ENCODE measurements around the gene CHMP6. TPM values are rescaled to one million over a fixed set of nuclear protein-coding genes. Genes with fewer than 3 reads are reported as not detected.

The CHMP6 gene
- total RNA-seq, 1 donor from 2014 or later, result 27.8 TPM

GRCh38 chr17:80957461-80957941 is 34.1 kb upstream of the CHMP6 start:
- no peaks in the 10 kb centered on the region for H3K9me3 Mint-ChIP-seq (ENCODE audit: low read depth)
- DNase-seq (ENCODE audit: low spot score, unreplicated experiment), result no peak
- no peak overlapping the region for H3K27ac Mint-ChIP-seq
- H3K4me1 Mint-ChIP-seq (ENCODE audit: low read depth), result no peaks in the 10 kb centered on the region
- H3K4me3 Mint-ChIP-seq (ENCODE audit: low read depth), result no peak overlapping the region
- no peaks in the 10 kb centered on the region for H3K27me3 Mint-ChIP-seq
- no peak for TF ChIP-seq CTCF (IDR thresholded peaks at IDR 0.05; ENCODE audit: unreplicated experiment)
- peaks cover 7% of the 10 kb centered on the region for H3K36me3 Mint-ChIP-seq (ENCODE audit: insufficient read depth)

- Mint-ChIP-seq H3K27ac (no peak overlapping the region), H3K9me3 (ENCODE audit: low read depth) (no peaks in the 10 kb centered on the region), H3K27me3 (no peaks in the 10 kb centered on the region), H3K4me1 (ENCODE audit: low read depth) (no peaks in the 10 kb centered on the region), H3K36me3 (ENCODE audit: insufficient read depth) (peaks cover 9% of the 10 kb centered on the region), H3K4me3 (ENCODE audit: low read depth) (no peak overlapping the region)
- DNase-seq (ENCODE audit: low spot score, unreplicated experiment), result no peak
- no peak for TF ChIP-seq CTCF (IDR thresholded peaks at IDR 0.05; ENCODE audit: unreplicated experiment)
These were observed 32.2 kb upstream of the CHMP6 start for GRCh38 chr17:80959330-80960036.

- H3K36me3 Mint-ChIP-seq (ENCODE audit: insufficient read depth), result peaks cover 5% of the 10 kb centered on the region
- no peak for TF ChIP-seq CTCF (IDR thresholded peaks at IDR 0.05; ENCODE audit: unreplicated experiment)
- no peak for DNase-seq (ENCODE audit: low spot score, unreplicated experiment)
- H3K9me3 Mint-ChIP-seq (ENCODE audit: low read depth), result no peaks in the 10 kb centered on the region
- H3K27ac Mint-ChIP-seq, result no peak overlapping the region
- H3K4me1 Mint-ChIP-seq (ENCODE audit: low read depth), result no peaks in the 10 kb centered on the region
- no peak overlapping the region for H3K4me3 Mint-ChIP-seq (ENCODE audit: low read depth)
- H3K27me3 Mint-ChIP-seq, result no peaks in the 10 kb centered on the region
These were observed 31.4 kb upstream of the CHMP6 start for GRCh38 chr17:80960037-80960796.

- Mint-ChIP-seq H3K4me3 (ENCODE audit: low read depth) (no peak overlapping the region), H3K36me3 (ENCODE audit: insufficient read depth) (peaks cover 7% of the 10 kb centered on the region), H3K4me1 (ENCODE audit: low read depth) (no peaks in the 10 kb centered on the region), H3K9me3 (ENCODE audit: low read depth) (no peaks in the 10 kb centered on the region), H3K27ac (no peak overlapping the region), H3K27me3 (no peaks in the 10 kb centered on the region)
- no peak for DNase-seq (ENCODE audit: low spot score, unreplicated experiment)
- TF ChIP-seq CTCF (IDR thresholded peaks at IDR 0.05; ENCODE audit: unreplicated experiment), result no peak
These were observed 30.7 kb upstream of the CHMP6 start for GRCh38 chr17:80960797-80961452.

All from progenitor cell of endocrine pancreas (in vitro differentiated cells).